Measurements from ENCODE around the gene WDR88. TPM values are rescaled to one million over a fixed set of nuclear protein-coding genes. Genes with fewer than 3 reads are reported as not detected.

WDR88 gene
- total RNA-seq, 1 experiment from 2014 or later, result 0.28 TPM

DNA sequence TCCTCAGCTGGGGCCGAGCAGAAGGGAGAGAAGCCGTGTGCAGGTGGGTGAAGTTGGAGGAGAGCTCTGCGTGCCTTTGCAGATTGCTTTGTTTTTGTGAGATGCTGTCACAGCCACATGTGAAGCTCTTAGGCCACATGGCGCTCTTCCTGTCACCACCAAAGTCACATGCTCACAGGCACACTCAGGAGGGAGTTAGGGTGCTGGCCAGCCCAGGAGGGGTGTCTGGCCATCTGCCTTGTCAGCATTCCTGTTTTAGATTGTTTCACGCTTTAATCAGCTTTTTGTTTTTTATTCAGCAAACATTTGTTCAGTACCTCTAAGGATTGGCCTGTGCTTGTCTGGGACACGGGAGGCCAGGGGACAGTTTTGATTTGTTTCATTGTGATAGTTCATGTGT, 29.0 kb upstream of the WDR88 start (continued):
- TF ChIP-seq NR2C2 (CRISPR knock-in tag; IDR thresholded peaks at IDR 0.05) (no peak), OVOL2 (CRISPR knock-in tag; IDR thresholded peaks at IDR 0.05; ENCODE audit: borderline replicate concordance) (no peak), ZNF121 (CRISPR knock-in tag; IDR thresholded peaks at IDR 0.05) (no peak), ELF4 (CRISPR knock-in tag; IDR thresholded peaks at IDR 0.05; ENCODE audit: low read depth) (no peak), TP53 (CRISPR knock-in tag; IDR thresholded peaks at IDR 0.05) (no peak), MXD4 (CRISPR knock-in tag; IDR thresholded peaks at IDR 0.05; ENCODE audit: borderline replicate concordance) (no peak), NFYB (CRISPR knock-in tag; conservative IDR thresholded peaks at IDR 0.05; ENCODE audit: low read depth) (no peak), NFE2L1 (CRISPR knock-in tag; IDR thresholded peaks at IDR 0.05) (no peak)
- TF ChIP-seq, protein P1, sequence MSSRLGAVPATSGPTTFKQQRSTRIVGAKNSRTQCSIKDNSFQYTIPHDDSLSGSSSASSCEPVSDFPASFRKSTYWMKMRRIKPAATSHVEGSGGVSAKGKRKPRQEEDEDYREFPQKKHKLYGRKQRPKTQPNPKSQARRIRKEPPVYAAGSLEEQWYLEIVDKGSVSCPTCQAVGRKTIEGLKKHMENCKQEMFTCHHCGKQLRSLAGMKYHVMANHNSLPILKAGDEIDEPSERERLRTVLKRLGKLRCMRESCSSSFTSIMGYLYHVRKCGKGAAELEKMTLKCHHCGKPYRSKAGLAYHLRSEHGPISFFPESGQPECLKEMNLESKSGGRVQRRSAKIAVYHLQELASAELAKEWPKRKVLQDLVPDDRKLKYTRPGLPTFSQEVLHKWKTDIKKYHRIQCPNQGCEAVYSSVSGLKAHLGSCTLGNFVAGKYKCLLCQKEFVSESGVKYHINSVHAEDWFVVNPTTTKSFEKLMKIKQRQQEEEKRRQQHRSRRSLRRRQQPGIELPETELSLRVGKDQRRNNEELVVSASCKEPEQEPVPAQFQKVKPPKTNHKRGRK (CRISPR knock-in tag; IDR thresholded peaks at IDR 0.05; ENCODE audit: borderline replicate concordance), result no peak
- TF ChIP-seq, protein P2, sequence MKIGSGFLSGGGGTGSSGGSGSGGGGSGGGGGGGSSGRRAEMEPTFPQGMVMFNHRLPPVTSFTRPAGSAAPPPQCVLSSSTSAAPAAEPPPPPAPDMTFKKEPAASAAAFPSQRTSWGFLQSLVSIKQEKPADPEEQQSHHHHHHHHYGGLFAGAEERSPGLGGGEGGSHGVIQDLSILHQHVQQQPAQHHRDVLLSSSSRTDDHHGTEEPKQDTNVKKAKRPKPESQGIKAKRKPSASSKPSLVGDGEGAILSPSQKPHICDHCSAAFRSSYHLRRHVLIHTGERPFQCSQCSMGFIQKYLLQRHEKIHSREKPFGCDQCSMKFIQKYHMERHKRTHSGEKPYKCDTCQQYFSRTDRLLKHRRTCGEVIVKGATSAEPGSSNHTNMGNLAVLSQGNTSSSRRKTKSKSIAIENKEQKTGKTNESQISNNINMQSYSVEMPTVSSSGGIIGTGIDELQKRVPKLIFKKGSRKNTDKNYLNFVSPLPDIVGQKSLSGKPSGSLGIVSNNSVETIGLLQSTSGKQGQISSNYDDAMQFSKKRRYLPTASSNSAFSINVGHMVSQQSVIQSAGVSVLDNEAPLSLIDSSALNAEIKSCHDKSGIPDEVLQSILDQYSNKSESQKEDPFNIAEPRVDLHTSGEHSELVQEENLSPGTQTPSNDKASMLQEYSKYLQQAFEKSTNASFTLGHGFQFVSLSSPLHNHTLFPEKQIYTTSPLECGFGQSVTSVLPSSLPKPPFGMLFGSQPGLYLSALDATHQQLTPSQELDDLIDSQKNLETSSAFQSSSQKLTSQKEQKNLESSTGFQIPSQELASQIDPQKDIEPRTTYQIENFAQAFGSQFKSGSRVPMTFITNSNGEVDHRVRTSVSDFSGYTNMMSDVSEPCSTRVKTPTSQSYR (CRISPR knock-in tag; IDR thresholded peaks at IDR 0.05), result no peak
- TF ChIP-seq, protein P3, sequence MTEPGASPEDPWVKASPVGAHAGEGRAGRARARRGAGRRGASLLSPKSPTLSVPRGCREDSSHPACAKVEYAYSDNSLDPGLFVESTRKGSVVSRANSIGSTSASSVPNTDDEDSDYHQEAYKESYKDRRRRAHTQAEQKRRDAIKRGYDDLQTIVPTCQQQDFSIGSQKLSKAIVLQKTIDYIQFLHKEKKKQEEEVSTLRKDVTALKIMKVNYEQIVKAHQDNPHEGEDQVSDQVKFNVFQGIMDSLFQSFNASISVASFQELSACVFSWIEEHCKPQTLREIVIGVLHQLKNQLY (CRISPR knock-in tag; IDR thresholded peaks at IDR 0.05), result no peak
- TF ChIP-seq, protein P4, sequence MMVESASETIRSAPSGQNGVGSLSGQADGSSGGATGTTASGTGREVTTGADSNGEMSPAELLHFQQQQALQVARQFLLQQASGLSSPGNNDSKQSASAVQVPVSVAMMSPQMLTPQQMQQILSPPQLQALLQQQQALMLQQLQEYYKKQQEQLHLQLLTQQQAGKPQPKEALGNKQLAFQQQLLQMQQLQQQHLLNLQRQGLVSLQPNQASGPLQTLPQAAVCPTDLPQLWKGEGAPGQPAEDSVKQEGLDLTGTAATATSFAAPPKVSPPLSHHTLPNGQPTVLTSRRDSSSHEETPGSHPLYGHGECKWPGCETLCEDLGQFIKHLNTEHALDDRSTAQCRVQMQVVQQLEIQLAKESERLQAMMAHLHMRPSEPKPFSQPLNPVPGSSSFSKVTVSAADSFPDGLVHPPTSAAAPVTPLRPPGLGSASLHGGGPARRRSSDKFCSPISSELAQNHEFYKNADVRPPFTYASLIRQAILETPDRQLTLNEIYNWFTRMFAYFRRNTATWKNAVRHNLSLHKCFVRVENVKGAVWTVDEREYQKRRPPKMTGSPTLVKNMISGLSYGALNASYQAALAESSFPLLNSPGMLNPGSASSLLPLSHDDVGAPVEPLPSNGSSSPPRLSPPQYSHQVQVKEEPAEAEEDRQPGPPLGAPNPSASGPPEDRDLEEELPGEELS (CRISPR knock-in tag; IDR thresholded peaks at IDR 0.05), result no peak

DNA sequence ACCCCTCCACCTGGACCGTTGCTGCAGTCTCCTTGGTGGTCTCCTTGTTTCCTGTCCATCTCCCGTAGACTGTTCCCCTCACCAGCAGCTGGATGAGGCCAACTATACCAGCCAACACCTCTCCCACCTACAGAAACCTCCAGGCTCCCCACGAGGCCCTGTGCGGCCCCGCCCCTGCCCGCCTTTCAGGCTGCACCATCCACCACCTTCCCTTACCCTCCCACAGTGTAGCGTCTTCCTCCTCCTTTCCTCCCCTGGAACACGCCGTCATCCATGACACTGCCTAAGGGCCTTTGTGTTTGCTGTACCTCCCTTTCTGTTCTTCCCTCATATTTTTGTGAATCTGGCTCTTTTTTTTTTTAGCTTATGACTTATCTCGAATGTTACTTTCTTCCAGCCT, 23.8 kb upstream of the WDR88 start:
- H3K4me3 Mint-ChIP-seq, result no peak overlapping the region
- peaks cover 29% of the 10 kb centered on the region for H3K36me3 Mint-ChIP-seq
- ChIA-PET POLR2A (interaction anchor here (0.6 kb wide), 1 partner anchor 55 kb away, joined by 3 read pairs; no protein-coding TSS in a partner anchor), CTCF (no interaction called here)
- no peak for TF ChIP-seq ESRRA (CRISPR knock-in tag; IDR thresholded peaks at IDR 0.05; ENCODE audit: borderline replicate concordance)
- TF ChIP-seq RELA (CRISPR knock-in tag; IDR thresholded peaks at IDR 0.05; ENCODE audit: borderline replicate concordance), result no peak
- TF ChIP-seq RORB (CRISPR knock-in tag; IDR thresholded peaks at IDR 0.05), result no peak
- TF ChIP-seq, protein P3 (CRISPR knock-in tag; IDR thresholded peaks at IDR 0.05), result no peak
- TF ChIP-seq, protein P5, sequence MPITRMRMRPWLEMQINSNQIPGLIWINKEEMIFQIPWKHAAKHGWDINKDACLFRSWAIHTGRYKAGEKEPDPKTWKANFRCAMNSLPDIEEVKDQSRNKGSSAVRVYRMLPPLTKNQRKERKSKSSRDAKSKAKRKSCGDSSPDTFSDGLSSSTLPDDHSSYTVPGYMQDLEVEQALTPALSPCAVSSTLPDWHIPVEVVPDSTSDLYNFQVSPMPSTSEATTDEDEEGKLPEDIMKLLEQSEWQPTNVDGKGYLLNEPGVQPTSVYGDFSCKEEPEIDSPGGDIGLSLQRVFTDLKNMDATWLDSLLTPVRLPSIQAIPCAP (CRISPR knock-in tag; IDR thresholded peaks at IDR 0.05), result no peak
- TF ChIP-seq, protein P2 (CRISPR knock-in tag; IDR thresholded peaks at IDR 0.05), result no peak
- TF ChIP-seq MYBL2 (CRISPR knock-in tag; IDR thresholded peaks at IDR 0.05), result no peak
- no peak for TF ChIP-seq TEAD4 (CRISPR knock-in tag; IDR thresholded peaks at IDR 0.05)
- TF ChIP-seq ZNF138 (CRISPR knock-in tag; conservative IDR thresholded peaks at IDR 0.05), result no peak
- TF ChIP-seq FOXJ3 (CRISPR knock-in tag; IDR thresholded peaks at IDR 0.05; ENCODE audit: borderline replicate concordance), result no peak
- no peaks in the 10 kb centered on the region for H3K4me1 Mint-ChIP-seq
- no peaks in the 10 kb centered on the region for H3K9me3 Mint-ChIP-seq
- H3K27ac Mint-ChIP-seq, result no peak overlapping the region
- ATAC-seq (no peak), DNase-seq (ENCODE audit: low spot score) (no peak)
- H3K27me3 Mint-ChIP-seq (ENCODE audit: low read depth), result no peaks in the 10 kb centered on the region

Data from WTC11 (cell line).